Neuronal stem cell (in vitro differentiated cells): ENCODE measurements around the gene TBC1D21. TPM values are rescaled to one million over a fixed set of nuclear protein-coding genes. Genes with fewer than 3 reads are reported as not detected.
A peak's percentile ranks its signal among the peaks of the same experiment; 100 is the strongest.

ENCODE experiments used
- DNase-seq: peaks from one replicate; pipeline ENCODE4 v3.0.0-alpha.2; 2013; ENCODE audit warnings: low spot score
- H2AFZ ChIP-seq: one replicate; pipeline ENCODE4 v1.6.1; 2013; ENCODE audit warnings: mild to moderate bottlenecking, low read length, inconsistent platforms
- H2AK5ac ChIP-seq: 2 replicates; pipeline ENCODE4 v1.6.1; 2013; ENCODE audit warnings: low read depth, mild to moderate bottlenecking, inconsistent platforms, low read length, moderate library complexity, mixed read lengths
- H2BK120ac ChIP-seq: 2 replicates; pipeline ENCODE4 v1.6.1; 2013; ENCODE audit warnings: low read depth, mild to moderate bottlenecking, inconsistent platforms, low read length, moderate library complexity, mixed read lengths
- H2BK12ac ChIP-seq: one replicate; pipeline ENCODE4 v1.6.1; 2013; ENCODE audit warnings: low read length, inconsistent platforms
- H2BK15ac ChIP-seq: 2 replicates; pipeline ENCODE4 v1.6.1; 2013; ENCODE audit warnings: mild to moderate bottlenecking, low read length, inconsistent platforms, mixed read lengths
- H2BK5ac ChIP-seq: one replicate; pipeline ENCODE4 v1.6.1; 2013; ENCODE audit warnings: inconsistent platforms, mild to moderate bottlenecking, low read length, moderate library complexity
- H3K14ac ChIP-seq: one replicate; pipeline ENCODE4 v1.6.1; 2013; ENCODE audit warnings: low read length, inconsistent platforms
- H3K18ac ChIP-seq: 2 replicates; pipeline ENCODE4 v1.6.1; 2013; ENCODE audit warnings: low read length, inconsistent platforms
- H3K23ac ChIP-seq: 2 replicates; pipeline ENCODE4 v1.6.1; 2013; ENCODE audit warnings: low read depth, mild to moderate bottlenecking, mixed read lengths, low read length, inconsistent platforms; ENCODE audit not compliant: poor library complexity
- H3K27ac ChIP-seq: replicated peaks from 3 replicates; pipeline ENCODE4 v1.5.1; 2013; ENCODE audit warnings: low read length, inconsistent platforms
- H3K27me3 ChIP-seq, 3 experiments: 2 replicates each; pipeline ENCODE4 v1.6.1; 2013; ENCODE audit warnings: low read length in 3 of 3, mild to moderate bottlenecking in 2 of 3, inconsistent platforms in 1 of 3, low read depth in 1 of 3, mixed read lengths in 1 of 3, moderate library complexity in 1 of 3; ENCODE audit not compliant: control insufficient read depth in 3 of 3, insufficient read depth in 3 of 3
- H3K36me3 ChIP-seq, 2 donors: replicated peaks in 1 of 2; 2 replicates each; pipeline ENCODE4 v1.6.1; 2013; ENCODE audit warnings: low read length in 2 of 2; ENCODE audit not compliant: control insufficient read depth in 2 of 2, insufficient read depth in 2 of 2
- H3K4ac ChIP-seq: 2 replicates; pipeline ENCODE4 v1.6.1; 2013; ENCODE audit warnings: inconsistent platforms, mild to moderate bottlenecking, low read length, moderate library complexity
- H3K4me1 ChIP-seq, 2 donors: 1 replicate in 1 of 2; 2 replicates in 1 of 2; pipeline ENCODE4 v1.6.1; 2013; ENCODE audit warnings: low read length in 2 of 2, low read depth in 1 of 2; ENCODE audit not compliant: control insufficient read depth in 2 of 2, insufficient read depth in 1 of 2
- H3K4me2 ChIP-seq: one replicate; pipeline ENCODE4 v1.6.1; 2013; ENCODE audit warnings: mild to moderate bottlenecking, low read length, inconsistent platforms; ENCODE audit not compliant: insufficient read depth, poor library complexity, severe bottlenecking
- H3K4me3 ChIP-seq, 2 donors: 2 replicates each; pipeline ENCODE4 v1.5.1; 2013; ENCODE audit warnings: low read length in 2 of 2, mild to moderate bottlenecking in 2 of 2, inconsistent platforms in 1 of 2, moderate library complexity in 1 of 2
- H3K79me1 ChIP-seq: one replicate; pipeline ENCODE4 v1.6.1; 2013; ENCODE audit warnings: low read depth, mild to moderate bottlenecking, inconsistent platforms, low read length, moderate library complexity
- H3K9ac ChIP-seq: one replicate; pipeline ENCODE4 v1.6.1; 2013; ENCODE audit warnings: mild to moderate bottlenecking, low read depth, low read length, inconsistent platforms; ENCODE audit not compliant: poor library complexity
- H3K9me3 ChIP-seq, 2 donors: replicated peaks in 1 of 2; 2 replicates each; pipeline versions ENCODE3 to v1.6.1; 2013; ENCODE audit warnings: low read length in 2 of 2, mild to moderate bottlenecking in 2 of 2, inconsistent platforms in 1 of 2, low read depth in 1 of 2, mixed read lengths in 1 of 2, moderate library complexity in 1 of 2; ENCODE audit not compliant: control insufficient read depth in 2 of 2, insufficient read depth in 1 of 2
- H4K8ac ChIP-seq: one replicate; pipeline ENCODE4 v1.6.1; 2013; ENCODE audit warnings: low read depth, mild to moderate bottlenecking, inconsistent platforms, low read length, moderate library complexity
- H4K91ac ChIP-seq: one replicate; pipeline ENCODE4 v1.6.1; 2013; ENCODE audit warnings: low read length, low read depth, mild to moderate bottlenecking, inconsistent platforms; ENCODE audit not compliant: poor library complexity
- WGBS, 2 donors: extraction: QIAGEN DNeasy Blood & Tissue Kit; methylation state at CpG; one replicate each; pipeline ENCODE4 v1.1.7; 2013; ENCODE audit warnings: missing lambda C conversion rate in 2 of 2, mixed read lengths in 1 of 2; ENCODE audit not compliant: insufficient read length in 2 of 2, insufficient replicate concordance in 1 of 2; ENCODE audit errors: extremely low coverage in 2 of 2; 5-methylcytosine and 5-hydroxymethylcytosine counted together
- polyA plus RNA-seq, 2 experiments: library from polyadenylated mRNA; stranded (reverse); fragments of 200-250 nt; gene quantifications; one replicate each; pipeline ENCODE4 v1.2.3, GENCODE V29; 2013

TBC1D21 gene, protein sequence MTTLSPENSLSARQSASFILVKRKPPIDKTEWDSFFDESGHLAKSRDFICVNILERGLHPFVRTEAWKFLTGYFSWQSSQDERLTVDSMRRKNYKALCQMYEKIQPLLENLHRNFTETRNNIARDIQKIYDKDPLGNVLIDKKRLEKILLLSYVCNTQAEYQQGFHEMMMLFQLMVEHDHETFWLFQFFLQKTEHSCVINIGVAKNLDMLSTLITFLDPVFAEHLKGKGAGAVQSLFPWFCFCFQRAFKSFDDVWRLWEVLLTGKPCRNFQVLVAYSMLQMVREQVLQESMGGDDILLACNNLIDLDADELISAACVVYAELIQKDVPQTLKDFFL
- not detected for polyA plus RNA-seq (2013, experiment 1 of 2)
- not detected for polyA plus RNA-seq (2013, experiment 2 of 2)

- Histone ChIP-seq H3K4ac (no peak within 1 kb of the TSS), H3K36me3 (no peaks in the 10 kb centered on the region), H3K14ac (no peak within 1 kb of the TSS), H2AK5ac (no peak within 1 kb of the TSS), H2AFZ (no peak within 1 kb of the TSS), H4K91ac (no peak within 1 kb of the TSS), H3K9me3 (no peaks in the 10 kb centered on the region), H2BK5ac (no peak within 1 kb of the TSS), H3K18ac (no peak within 1 kb of the TSS), H2BK12ac (no peak within 1 kb of the TSS), H3K4me1 (no peaks in the 10 kb centered on the region), H3K9ac (peak within 1 kb of the TSS; percentile 65), H2BK15ac (no peak within 1 kb of the TSS), H3K23ac (no peak within 1 kb of the TSS), H2BK120ac (no peak within 1 kb of the TSS), H3K4me2 (no peak within 1 kb of the TSS), H3K27ac (no peak within 1 kb of the TSS), H4K8ac (no peak within 1 kb of the TSS), H3K27me3 (peaks cover 0 to 22% (median 0%) of the 10 kb centered on the region in 3 experiments), H3K79me1 (no peaks in the 10 kb centered on the region), H3K4me3 (no peak within 1 kb of the TSS)
- no peak for DNase-seq
- WGBS, 2 donors: no CpG with 5 or more reads among the region's 5 CpGs
Observed at GRCh38 chr15:73873456-73873855, at the start of gene TBC1D21. Gene TBC1D21 (plus strand): TSS chr15:73873564. CDS start chr15:73873710, 146 bp downstream.

- Histone ChIP-seq H2BK120ac (no peak overlapping the region), H3K23ac (no peak overlapping the region), H3K27ac (no peak overlapping the region), H2BK12ac (no peak overlapping the region), H2BK5ac (no peak overlapping the region), H4K91ac (no peak overlapping the region), H3K4ac (no peak overlapping the region), H3K14ac (no peak overlapping the region), H3K4me1 (peaks cover 0 to 3% of the 10 kb centered on the region in 2 donors), H3K36me3 (no peaks in the 10 kb centered on the region), H3K79me1 (no peaks in the 10 kb centered on the region), H3K9ac (no peak overlapping the region), H3K9me3 (no peaks in the 10 kb centered on the region), H4K8ac (no peak overlapping the region), H3K4me2 (no peak overlapping the region), H3K27me3 (peaks cover 0 to 2% (median 0%) of the 10 kb centered on the region in 3 experiments), H2AK5ac (no peak overlapping the region), H2AFZ (no peak overlapping the region), H3K4me3 (no peak overlapping the region), H2BK15ac (no peak overlapping the region), H3K18ac (no peak overlapping the region)
- no peak for DNase-seq
- WGBS, 2 donors: no CpG with 5 or more reads among the region's 3 CpGs
Observed at GRCh38 chr15:73826711-73827251, 46.6 kb upstream of the TBC1D21 start.

- H3K79me1 ChIP-seq: no peaks in the 10 kb centered on the region
- H3K9me3 ChIP-seq: no peaks in the 10 kb centered on the region
- H4K91ac ChIP-seq: no peak overlapping the region
- no peak overlapping the region for H3K23ac ChIP-seq
- no peak overlapping the region for H3K4me3 ChIP-seq
- H3K36me3 ChIP-seq: no peaks in the 10 kb centered on the region
- no peak overlapping the region for H3K9ac ChIP-seq
- no peak overlapping the region for H2AFZ ChIP-seq
- no peak overlapping the region for H2BK120ac ChIP-seq
- no peak overlapping the region for H2BK15ac ChIP-seq
- H3K4me2 ChIP-seq: no peak overlapping the region
- H3K27me3 ChIP-seq: peaks cover 0 to 11% (median 0%) of the 10 kb centered on the region in 3 experiments
- H3K14ac ChIP-seq: no peak overlapping the region
- WGBS, 2 donors: no CpG with 5 or more reads among the region's 2 CpGs
- H2AK5ac ChIP-seq: no peak overlapping the region
- H2BK12ac ChIP-seq: no peak overlapping the region
- no peak overlapping the region for H2BK5ac ChIP-seq
- H3K18ac ChIP-seq: no peak overlapping the region
- no peak overlapping the region for H3K4ac ChIP-seq
- no peak overlapping the region for H4K8ac ChIP-seq
- peaks cover 0 to 3% of the 10 kb centered on the region in 2 donors for H3K4me1 ChIP-seq
- no peak overlapping the region for H3K27ac ChIP-seq
- DNase-seq: no peak
Observed at GRCh38 chr15:73829523-73829922, 43.8 kb upstream of the TBC1D21 start.

GRCh38 chr15:73832657-73833056, 40.7 kb upstream of the TBC1D21 start:
- Histone ChIP-seq H3K9ac (no peak overlapping the region), H3K36me3 (no peaks in the 10 kb centered on the region), H4K91ac (no peak overlapping the region), H2AFZ (no peak overlapping the region), H3K4me3 (no peak overlapping the region), H3K27ac (no peak overlapping the region), H3K4me1 (peaks cover 0 to 3% of the 10 kb centered on the region in 2 donors), H2BK120ac (no peak overlapping the region), H3K18ac (no peak overlapping the region), H3K14ac (no peak overlapping the region), H3K27me3 (peaks cover 0 to 28% (median 0%) of the 10 kb centered on the region in 3 experiments), H2BK15ac (no peak overlapping the region), H3K9me3 (no peaks in the 10 kb centered on the region), H4K8ac (no peak overlapping the region), H2BK5ac (no peak overlapping the region), H2AK5ac (no peak overlapping the region), H2BK12ac (no peak overlapping the region), H3K79me1 (no peaks in the 10 kb centered on the region), H3K23ac (peak overlapping the region; percentile 17), H3K4me2 (no peak overlapping the region), H3K4ac (no peak overlapping the region)
- no peak for DNase-seq
- WGBS, 2 donors: no CpG with 5 or more reads among the region's 1 CpG
